Activated CD8-positive, alpha-beta memory T cell treated with anti-CD3 and anti-CD28 coated beads for 36 hours (primary cell): ENCODE measurements around the gene SMOC1. TPM values are rescaled to one million over a fixed set of nuclear protein-coding genes. Genes with fewer than 3 reads are reported as not detected.

Experiments used
- CTCF ChIA-PET: fragments of 350-600 bp; sonication (Branson Sonifier 250); formaldehyde crosslinking; loops from one replicate; lab custom pipeline; 2021; ENCODE audit warnings: antibody characterized with exemption; lab: Charles Lee
- POLR2A ChIA-PET: fragments of 350-600 bp; sonication (Branson Sonifier 250); formaldehyde crosslinking; loops from one replicate; lab custom pipeline; 2021; ENCODE audit warnings: antibody characterized with exemption; lab: Charles Lee
- total RNA-seq, 2 experiments: library from RNA; stranded (reverse); gene quantifications; one replicate each; pipeline ENCODE4 v1.2.3, GENCODE V29; 2021

SMOC1 gene
- total RNA-seq, 2 experiments from 2014 or later = not detected

DNA sequence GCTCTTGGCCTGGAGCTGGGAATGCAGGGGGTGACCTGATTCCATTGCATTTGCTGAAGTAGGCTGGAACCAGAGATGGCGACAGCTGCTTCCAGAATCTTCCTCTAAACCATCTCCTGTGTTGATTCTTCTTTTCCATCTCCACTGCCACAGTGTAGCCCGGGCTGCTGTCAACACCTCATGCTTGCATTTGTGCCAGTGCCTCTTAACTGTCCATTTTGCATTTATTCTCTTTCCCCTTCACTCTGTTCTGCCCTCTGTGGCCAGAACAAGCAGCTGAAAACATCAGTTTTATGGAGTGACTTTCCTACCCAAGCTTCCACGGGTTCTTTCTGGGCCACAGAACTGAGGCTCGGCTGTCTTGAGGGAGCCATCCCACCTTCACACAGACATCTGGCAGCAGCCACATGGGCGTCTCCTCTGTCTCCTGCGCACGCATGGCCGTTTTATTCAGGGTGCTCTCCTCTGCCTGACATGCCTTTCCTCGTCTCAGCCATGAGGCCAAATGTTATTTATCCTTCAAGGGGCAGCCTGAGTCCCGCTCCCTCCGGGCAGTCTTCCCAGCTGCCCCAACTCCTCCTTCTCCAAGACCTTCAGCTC lies 51.7 kb downstream of the SMOC1 start:
- ChIA-PET CTCF (no interaction called here), POLR2A (no interaction called here)

DNA sequence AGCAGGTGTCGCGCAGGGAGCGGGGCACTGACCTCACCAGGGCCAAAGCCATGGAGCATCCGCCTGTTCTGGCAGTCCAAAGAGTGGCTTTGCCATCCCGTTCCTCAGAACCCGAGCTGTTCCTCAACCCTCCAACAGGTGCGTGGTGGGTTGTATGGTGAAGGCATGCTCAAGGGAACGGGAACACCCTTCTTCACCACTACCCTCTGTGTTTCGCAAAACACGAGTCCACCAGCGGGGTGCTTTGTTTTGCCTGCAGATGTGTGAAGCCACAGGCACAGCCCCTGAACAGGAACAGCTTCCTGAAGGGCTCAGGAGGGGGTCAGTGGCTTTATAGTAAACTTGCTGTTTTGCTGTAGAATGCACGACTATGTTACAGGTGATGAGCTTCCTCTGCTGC lies 52.7 kb downstream of the SMOC1 start:
- POLR2A ChIA-PET = no interaction called here
- CTCF ChIA-PET = no interaction called here

DNA sequence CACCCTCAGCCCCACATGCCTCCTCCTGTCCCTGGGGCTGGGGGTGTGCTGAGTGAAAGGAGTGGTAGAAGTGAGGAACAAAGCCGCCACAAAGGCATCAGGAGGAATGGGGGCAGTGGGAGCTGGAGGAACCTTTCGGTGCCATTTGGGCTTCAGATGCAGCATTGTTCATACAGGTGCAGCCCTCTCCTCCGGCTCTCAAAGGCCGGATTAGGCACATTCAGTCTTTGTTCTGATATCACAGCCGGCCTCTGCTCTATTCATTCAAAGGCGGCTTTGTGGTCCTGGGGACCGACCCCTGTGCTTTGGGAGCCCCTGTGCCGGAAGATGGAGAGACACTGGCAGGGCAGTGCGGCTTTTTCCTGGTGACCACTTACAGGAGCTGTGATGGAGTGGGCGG lies 53.2 kb downstream of the SMOC1 start:
- CTCF ChIA-PET = no interaction called here
- POLR2A ChIA-PET = no interaction called here

- ChIA-PET CTCF (no interaction called here), POLR2A (no interaction called here)
These were observed 54.5 kb downstream of the SMOC1 start for GRCh38 chr14:69933623-69934275.

GRCh38 chr14:69937367-69938081 lies 58.3 kb downstream of the SMOC1 start:
- POLR2A ChIA-PET = no interaction called here

GRCh38 chr14:69938751-69939150 lies 59.5 kb downstream of the SMOC1 start:
- CTCF ChIA-PET = no interaction called here
- POLR2A ChIA-PET = no interaction called here

More at GRCh38 chr14:69937367-69938081, 58.3 kb downstream of the SMOC1 start:
- CTCF ChIA-PET = no interaction called here

- CTCF ChIA-PET = no interaction called here
- POLR2A ChIA-PET = no interaction called here
These were observed 62.8 kb downstream of the SMOC1 start for GRCh38 chr14:69941768-69942742.

DNA sequence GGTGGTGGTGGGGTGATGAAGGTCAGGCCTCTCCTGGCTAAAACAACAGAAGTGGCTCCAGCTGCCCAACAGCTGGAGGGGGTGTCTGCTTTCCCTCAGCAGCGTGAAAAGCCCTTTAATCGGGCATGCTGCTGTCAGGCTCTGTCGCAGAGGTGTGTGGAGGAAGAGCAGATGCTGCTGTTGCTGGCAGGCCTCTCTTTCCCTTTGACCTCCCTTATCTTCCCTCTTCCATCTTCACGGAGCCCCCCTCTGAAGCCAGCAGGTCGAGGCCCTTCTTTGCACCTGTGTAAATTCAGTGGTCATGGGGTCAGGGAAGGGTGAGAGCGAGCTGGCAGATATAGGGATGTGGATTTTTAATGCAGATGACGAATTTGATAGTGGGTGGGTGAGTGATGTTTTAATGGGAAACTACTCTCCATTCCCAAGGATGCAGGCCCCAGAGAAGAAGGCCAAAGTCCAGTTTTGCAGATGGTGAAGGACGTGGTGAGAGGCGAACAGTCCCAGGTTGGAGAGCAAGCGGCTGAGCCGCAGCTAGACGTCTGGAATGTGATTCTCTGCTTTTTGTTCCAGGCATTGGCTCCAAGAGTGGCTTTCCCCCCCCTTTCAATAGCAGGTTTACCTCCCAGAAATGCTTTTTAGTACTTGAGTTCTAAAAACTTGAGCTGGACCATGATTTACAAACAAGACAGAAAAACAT lies 64.0 kb downstream of the SMOC1 start:
- CTCF ChIA-PET = no interaction called here

DNA sequence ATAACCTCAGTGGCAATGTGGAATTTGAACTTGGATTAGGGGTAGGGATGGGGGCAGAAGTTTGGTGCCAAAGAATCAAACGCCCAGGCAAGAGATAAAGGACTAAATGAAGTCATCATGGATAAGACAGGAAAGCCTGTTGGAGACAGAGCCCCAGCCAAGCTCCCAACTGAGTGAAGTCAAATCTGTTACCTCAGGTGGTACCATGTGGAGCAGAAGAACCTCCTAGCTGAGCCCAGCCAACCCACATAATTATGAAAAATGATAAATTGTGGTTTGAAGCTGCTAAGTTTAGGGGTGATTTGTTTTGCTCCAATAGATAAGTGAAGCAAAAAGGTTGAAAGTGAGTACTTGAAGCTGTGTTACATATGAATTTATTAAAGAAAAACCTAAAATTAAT lies 66.1 kb downstream of the SMOC1 start:
- ChIA-PET CTCF (no interaction called here), POLR2A (no interaction called here)

More for the DNA sequence above, 64.0 kb downstream of the SMOC1 start:
- POLR2A ChIA-PET = no interaction called here

DNA sequence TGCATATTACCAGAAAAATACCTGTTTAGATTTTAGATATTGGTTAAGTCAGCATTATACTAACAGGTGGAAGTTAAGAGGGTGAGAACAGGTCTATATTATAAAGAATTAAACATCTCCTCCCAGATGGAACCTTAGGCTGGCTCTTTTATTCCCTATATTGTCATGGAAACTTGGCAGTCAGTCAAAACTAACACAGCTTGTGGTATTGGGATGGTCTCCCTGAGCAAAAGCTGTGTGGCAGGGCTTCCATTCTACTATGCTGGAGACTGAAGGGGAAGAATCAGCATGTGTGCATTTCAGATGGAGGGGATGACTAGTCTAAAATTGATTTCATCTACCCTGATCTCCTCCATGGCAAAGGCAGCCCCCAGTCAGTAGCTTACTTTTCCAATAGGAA lies 66.7 kb downstream of the SMOC1 start:
- ChIA-PET CTCF (no interaction called here), POLR2A (no interaction called here)

DNA sequence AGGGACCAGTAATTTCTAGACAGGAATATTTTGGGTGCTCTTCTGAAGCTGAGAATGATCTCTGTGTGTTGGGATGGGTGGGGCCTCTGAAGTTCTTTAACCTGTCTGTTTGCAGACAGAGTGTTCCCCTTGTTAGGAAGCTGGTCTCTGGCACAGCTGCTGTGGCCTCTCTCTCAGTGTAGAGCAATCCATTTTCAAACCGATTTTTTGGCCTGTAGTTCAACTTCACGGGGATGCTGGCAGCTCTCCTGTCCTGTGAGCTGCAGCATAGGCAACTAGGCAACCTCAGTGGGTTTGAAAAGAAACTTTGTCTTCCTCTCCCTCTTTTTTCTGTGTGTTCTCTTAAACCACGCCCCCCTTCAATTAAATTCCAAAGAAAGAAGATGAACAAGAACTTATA lies 69.1 kb downstream of the SMOC1 start:
- POLR2A ChIA-PET = no interaction called here

GRCh38 chr14:69951263-69951662 lies 72.0 kb downstream of the SMOC1 start:
- CTCF ChIA-PET = no interaction called here

More for the DNA sequence above, 69.1 kb downstream of the SMOC1 start:
- CTCF ChIA-PET = no interaction called here

GRCh38 chr14:69951935-69952334 lies 72.7 kb downstream of the SMOC1 start:
- ChIA-PET CTCF (no interaction called here), POLR2A (no interaction called here)

More at GRCh38 chr14:69951263-69951662, 72.0 kb downstream of the SMOC1 start:
- POLR2A ChIA-PET = no interaction called here

DNA sequence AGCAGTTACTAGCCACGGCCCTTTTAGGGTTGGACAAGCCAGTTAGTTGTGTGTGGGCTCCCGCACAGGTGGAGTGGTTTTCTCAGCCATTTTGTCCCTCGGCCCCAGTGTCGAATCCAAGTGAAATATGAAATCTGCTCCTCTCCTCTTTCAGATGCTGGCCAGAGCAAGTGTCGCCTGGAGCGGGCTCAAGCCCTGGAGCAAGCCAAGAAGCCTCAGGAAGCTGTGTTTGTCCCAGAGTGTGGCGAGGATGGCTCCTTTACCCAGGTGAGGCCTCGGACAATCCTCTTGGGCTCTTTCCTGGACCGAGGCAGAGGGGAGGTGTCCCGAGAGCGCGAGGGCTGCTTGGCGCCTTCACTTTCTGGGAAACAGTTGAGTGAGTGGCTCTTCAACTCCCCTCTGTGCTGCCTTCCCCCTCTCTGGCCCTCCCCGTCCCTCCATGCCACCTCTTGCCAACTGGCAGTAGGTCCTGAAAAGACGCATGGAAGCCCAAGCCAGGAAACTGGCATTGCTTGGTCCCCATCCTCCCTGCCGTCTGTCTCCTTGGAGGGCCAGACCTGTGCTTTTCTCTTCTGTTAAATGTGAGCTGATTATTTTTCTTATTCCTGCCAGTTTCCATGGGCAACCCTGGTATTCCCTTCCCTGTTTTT lies 74.2 kb downstream of the SMOC1 start:
- POLR2A ChIA-PET = no interaction called here
- CTCF ChIA-PET = no interaction called here

GRCh38 chr14:69955855-69956845 lies 76.9 kb downstream of the SMOC1 start:
- ChIA-PET CTCF (no interaction called here), POLR2A (no interaction called here)

- ChIA-PET POLR2A (no interaction called here), CTCF (no interaction called here)
These were observed 77.8 kb downstream of the SMOC1 start for GRCh38 chr14:69956970-69957369.

DNA sequence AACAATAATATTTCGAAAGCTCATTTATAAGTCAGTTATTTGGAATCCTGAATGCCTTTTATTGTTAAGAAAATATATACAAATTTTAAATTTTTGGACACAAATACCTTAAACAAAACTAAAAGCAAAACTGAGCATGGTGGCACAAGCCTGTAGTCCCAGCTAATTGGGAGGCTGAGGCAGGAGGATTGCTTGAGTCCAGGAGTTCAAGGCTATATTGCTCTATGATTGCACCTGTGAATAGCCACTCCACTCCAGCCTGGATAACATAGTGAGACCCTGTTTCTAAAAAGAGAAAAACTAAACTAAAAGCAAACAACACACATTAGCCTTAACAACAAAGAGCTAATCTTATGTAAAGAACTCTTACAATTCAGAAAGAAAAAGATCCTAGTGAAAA lies 78.8 kb downstream of the SMOC1 start:
- ChIA-PET POLR2A (no interaction called here), CTCF (no interaction called here)

DNA sequence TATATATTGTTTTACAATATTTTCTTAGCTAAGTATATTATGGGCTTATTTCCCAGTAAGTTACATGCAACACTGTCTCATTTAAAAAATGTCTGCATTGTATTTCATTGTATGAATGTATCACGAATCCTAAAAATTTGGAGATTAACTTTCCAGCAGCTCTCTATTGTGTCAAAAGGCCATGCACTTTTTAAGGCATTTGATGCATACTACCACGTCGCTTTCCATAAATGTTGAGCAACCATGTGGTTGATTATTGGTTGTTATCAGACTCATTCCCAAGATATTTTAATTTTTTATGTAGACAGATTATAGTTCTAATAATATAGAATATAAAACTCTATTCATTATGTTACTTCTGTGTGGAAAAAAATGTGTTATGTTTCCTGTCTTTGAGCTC lies 79.9 kb downstream of the SMOC1 start:
- POLR2A ChIA-PET = no interaction called here
- CTCF ChIA-PET = no interaction called here
